Motor neuron (in vitro differentiated cells): ENCODE measurements around the gene SPCS1. TPM values are rescaled to one million over a fixed set of nuclear protein-coding genes. Genes with fewer than 3 reads are reported as not detected.

Experiments
- ATAC-seq, 8 experiments: fragments of 200-7000 bp; cut with Tn5 transposase; replicated peaks in 6 of 8; 2 replicates each; pipeline ENCODE4 v1.8.0; 2021; ENCODE audit warnings: mild to moderate bottlenecking in 8 of 8, moderate library complexity in 8 of 8
- H3K27ac ChIP-seq, 2 donors: fragments of 250-450 bp; sonication (Bioruptor Pico); 2 replicates each; pipeline ENCODE4 v1.9.0; 2021; ENCODE audit warnings: antibody characterized with exemption in 2 of 2, mild to moderate bottlenecking in 2 of 2, moderate library complexity in 1 of 2
- H3K4me1 ChIP-seq, 2 donors: fragments of 250-450 bp; sonication (Bioruptor Pico); replicated peaks in 1 of 2; 2 replicates each; pipeline ENCODE4 v1.6.1; 2021; ENCODE audit warnings: antibody characterized with exemption in 2 of 2, mild to moderate bottlenecking in 2 of 2, moderate library complexity in 1 of 2
- H3K4me3 ChIP-seq, 5 donors: fragments of 250-450 bp; sonication (Bioruptor Pico); 2 replicates each; pipeline ENCODE4 v1.9.0; 2021; ENCODE audit warnings: antibody characterized with exemption in 5 of 5, mild to moderate bottlenecking in 5 of 5, moderate library complexity in 4 of 5
- WGBS, 10 experiments: fragments of 450-650 bp; shearing (Covaris generic); methylation state at CpG; one replicate each; pipeline ENCODE4 v1.0.0; 2022; 5-methylcytosine and 5-hydroxymethylcytosine counted together
- in situ Hi-C, 9 experiments: fragments of 400-800 bp; cut with MboI; loops; one replicate each; pipeline ENCODE4 v1.15.0; 2021; ENCODE audit warnings: low sequenced_read_pairs in 9 of 9, low pct_unique_long_range_greater_than_20kb in 2 of 9; ENCODE audit not compliant: unreplicated experiment in 9 of 9
- total RNA-seq, 8 experiments: library from RNA; unstranded; fragments of 300-600 nt; gene quantifications; 2 replicates each; pipeline versions ENCODE4 v1.2.3 to v1.2.4, GENCODE V29; 2022

SPCS1 gene
- total RNA-seq, 8 experiments from 2014 or later: 102 to 216 (median 130) TPM

GRCh38 chr3:52704611-52705437 lies 1.1 kb upstream of the SPCS1 start:
- WGBS, 10 experiments: 0 to 3% (median 0%) methylated on average over 1 to 15 of the region's 22 CpGs; no CpG with 5 or more reads in 1 of the 10 experiments
- peak; percentile 8 to 38 (median 16) for ATAC-seq
- H3K4me1 ChIP-seq: peaks cover 16 to 20% of the 10 kb centered on the region in 2 donors
- peak overlapping the region; percentile 92 for H3K27ac ChIP-seq
- peak overlapping the region; percentile 75 to 97 (median 92) for H3K4me3 ChIP-seq
- in situ Hi-C loops: no loop called here

GRCh38 chr3:52705438-52705687 lies 543 bp upstream of the SPCS1 start:
- Histone ChIP-seq H3K4me3 (peak overlapping the region; percentile 75 to 97 (median 92)), H3K4me1 (peaks cover 16 to 20% of the 10 kb centered on the region in 2 donors), H3K27ac (peak overlapping the region; percentile 92)
- peak in 1 of 8 experiments; percentile 57 for ATAC-seq
- in situ Hi-C loops: no loop called here
- WGBS, 10 experiments: 0% methylated on average over 7 of the region's 25 CpGs; no CpG with 5 or more reads in 9 of the 10 experiments

GRCh38 chr3:52707585-52707984 lies 1.7 kb downstream of the SPCS1 start:
- in situ Hi-C loops: no loop called here
- no peak for ATAC-seq
- 50 to 100% (median 89%) methylated on average over 1 to 4 of the region's 4 CpGs; no CpG with 5 or more reads in 2 of the 10 experiments for WGBS, 10 experiments
- Histone ChIP-seq H3K4me3 (peak overlapping the region in 1 of 5 donors; percentile 80), H3K27ac (no peak overlapping the region), H3K4me1 (peaks cover 16 to 20% of the 10 kb centered on the region in 2 donors)

- H3K4me1 ChIP-seq: peaks cover 8 to 11% of the 10 kb centered on the region in 2 donors
- WGBS, 10 experiments: 33 to 100% (median 95%) methylated on average over 1 to 2 of the region's 2 CpGs; no CpG with 5 or more reads in 2 of the 10 experiments
- no peak overlapping the region for H3K4me3 ChIP-seq
- no peak overlapping the region for H3K27ac ChIP-seq
- in situ Hi-C loops: no loop called here
- no peak for ATAC-seq
Measured at GRCh38 chr3:52710512-52710911, 4.6 kb downstream of the SPCS1 start.

- Histone ChIP-seq H3K27ac (no peak overlapping the region), H3K4me3 (no peak overlapping the region), H3K4me1 (peaks cover under 1 to 2% of the 10 kb centered on the region in 2 donors)
- peak in 3 of 8 experiments; percentile 33 to 69 (median 62) for ATAC-seq
- in situ Hi-C loops: no loop called here
- 89 to 96% (median 94%) methylated on average over 3 to 9 of the region's 17 CpGs; no CpG with 5 or more reads in 2 of the 10 experiments for WGBS, 10 experiments
Measured at GRCh38 chr3:52712291-52713212, 6.6 kb downstream of the SPCS1 start.

- no peak overlapping the region for H3K27ac ChIP-seq
- no peaks in the 10 kb centered on the region for H3K4me1 ChIP-seq
- 0 to 100% (median 23%) methylated on average over 1 to 6 of the region's 39 CpGs; no CpG with 5 or more reads in 5 of the 10 experiments for WGBS, 10 experiments
- in situ Hi-C loops: no loop called here
- ATAC-seq: peak in 5 of 8 experiments; percentile 72 to 88 (median 82)
- no peak overlapping the region for H3K4me3 ChIP-seq
Measured at GRCh38 chr3:52714335-52715302, 8.7 kb downstream of the SPCS1 start.

- 67 to 100% (median 93%) methylated on average over 1 to 7 of the region's 11 CpGs; no CpG with 5 or more reads in 3 of the 10 experiments for WGBS, 10 experiments
- in situ Hi-C loops: no loop called here
- Histone ChIP-seq H3K27ac (no peak overlapping the region), H3K4me3 (no peak overlapping the region), H3K4me1 (no peaks in the 10 kb centered on the region)
- ATAC-seq: no peak
Measured at GRCh38 chr3:52715714-52716305, 9.9 kb downstream of the SPCS1 start.

GRCh38 chr3:52719618-52720017 lies 13.7 kb downstream of the SPCS1 start:
- ATAC-seq: no peak
- H3K27ac ChIP-seq: no peak overlapping the region
- in situ Hi-C loops: no loop called here
- no peak overlapping the region for H3K4me3 ChIP-seq
- H3K4me1 ChIP-seq: no peaks in the 10 kb centered on the region

- H3K4me3 ChIP-seq: no peak overlapping the region
- ATAC-seq: no peak
- no peak overlapping the region for H3K27ac ChIP-seq
- 85 to 100% (median 93%) methylated on average over 1 to 6 of the region's 6 CpGs for WGBS, 10 experiments
- no peaks in the 10 kb centered on the region for H3K4me1 ChIP-seq
- in situ Hi-C loops: no loop called here
Measured at GRCh38 chr3:52721002-52721729, 15.3 kb downstream of the SPCS1 start.

- 100% methylated on average over 1 of the region's 1 CpG; no CpG with 5 or more reads in 6 of the 10 experiments for WGBS, 10 experiments
- Histone ChIP-seq H3K4me3 (no peak overlapping the region), H3K27ac (no peak overlapping the region), H3K4me1 (no peaks in the 10 kb centered on the region)
- in situ Hi-C loops: no loop called here
- ATAC-seq: no peak
Measured at GRCh38 chr3:52721730-52722008, 15.8 kb downstream of the SPCS1 start.

GRCh38 chr3:52722491-52722890 lies 16.6 kb downstream of the SPCS1 start:
- 84 to 100% (median 94%) methylated on average over 3 to 7 of the region's 7 CpGs; no CpG with 5 or more reads in 1 of the 10 experiments for WGBS, 10 experiments
- in situ Hi-C loops: no loop called here
- Histone ChIP-seq H3K4me1 (no peaks in the 10 kb centered on the region), H3K27ac (no peak overlapping the region), H3K4me3 (no peak overlapping the region)
- ATAC-seq: no peak

- in situ Hi-C loops: no loop called here
- Histone ChIP-seq H3K4me1 (no peaks in the 10 kb centered on the region), H3K27ac (no peak overlapping the region), H3K4me3 (no peak overlapping the region)
- 70 to 100% (median 96%) methylated on average over 2 to 5 of the region's 5 CpGs; no CpG with 5 or more reads in 4 of the 10 experiments for WGBS, 10 experiments
- ATAC-seq: no peak
Measured at GRCh38 chr3:52723935-52724334, 18.0 kb downstream of the SPCS1 start.
